ENCODE results near the gene FFAR3. TPM values are rescaled to one million over a fixed set of nuclear protein-coding genes. Genes with fewer than 3 reads are reported as not detected.
"Not testable (repeated sequence)": the region's sequence is repeated elsewhere in the genome, so short reads cannot be mapped to it uniquely, and the experiment has no call there.

Gene FFAR3
- total and polyA plus RNA-seq, 9 of the 15 experiments (the other 6 are each of a cell fraction or from before 2014, with no cell fraction given): not detected

- H3K9me3 ChIP-seq (replicated peaks; ENCODE audit: control insufficient read depth, insufficient read depth, low read depth, low read length): no peaks in the 10 kb centered on the region
- in situ Hi-C loops (cut with MboI): no loop called here
- no peak overlapping the region for H3K4me3 ChIP-seq
- no peak overlapping the region for H3K4me2 ChIP-seq (ENCODE audit: insufficient read depth, low read length)
- H3K9me1 ChIP-seq (ENCODE audit: control insufficient read depth, insufficient read depth, low read length): no peaks in the 10 kb centered on the region
- ATAC-seq (no peak), FAIRE-seq (no peak), DNase-seq (ENCODE audit: extremely low read depth in 1 of 4, low spot score in 3 of 4) (no peak)
- intact Hi-C loops (cut with micrococcal nuclease): no loop called here
- H4K20me1 ChIP-seq (replicated peaks; ENCODE audit: control insufficient read depth, insufficient read depth, low read length): no peaks in the 10 kb centered on the region
- POLR2A ChIA-PET: interaction anchor here (1.0 kb wide), 1 partner anchor 10 kb away, joined by 5 read pairs; no protein-coding TSS in a partner anchor
- H3K36me3 ChIP-seq (ENCODE audit: control insufficient read depth, insufficient read depth, low read length): no peaks in the 10 kb centered on the region
- BruUV-seq (replicated peaks): no TSS peak
- peaks cover 0 to 1% of the 10 kb centered on the region in 2 experiments; a peak in 3 of 5 replicates for H3K27me3 ChIP-seq (ENCODE audit: control insufficient read depth in 2 of 2, insufficient read depth in 2 of 2, low read length in 2 of 2)
- TF ChIP-seq HCFC1 (IDR thresholded peaks at IDR 0.05; ENCODE audit: low read depth, low read length): no peak
- no peak for TF ChIP-seq PHB2 (IDR thresholded peaks at IDR 0.05; ENCODE audit: low read depth)
- peak; percentile 92 for TF ChIP-seq ZNF512 (tag; IDR thresholded peaks at IDR 0.05)
- 28% methylated on average over 7 of the region's 7 CpGs for WGBS (ENCODE audit: insufficient coverage, low coverage, missing lambda C conversion rate)
- peaks cover 9% of the 10 kb centered on the region in 2 experiments; a peak in 2 of 5 replicates for H3K4me1 ChIP-seq (replicated peaks in 1 of 2; ENCODE audit: control insufficient read depth in 2 of 2, insufficient read depth in 2 of 2, low read length in 2 of 2)
- no peak overlapping the region for H3K27ac ChIP-seq (ENCODE audit: extremely low read depth, low read depth, low read length)
- H3K79me2 ChIP-seq (ENCODE audit: control insufficient read depth, insufficient read depth, low read length): no peaks in the 10 kb centered on the region
- CTCF ChIA-PET (ENCODE audit: low intra/inter-chr PET ratio): no interaction called here
- H2AFZ ChIP-seq (ENCODE audit: low read depth, low read length): no peak overlapping the region
- H3K9ac ChIP-seq (ENCODE audit: insufficient read depth in 1 of 2, low read depth in 2 of 2, low read length in 2 of 2): no peak overlapping the region
Measured at GRCh38 chr19:35400773-35401100, 42.5 kb downstream of the FFAR3 start.

- H3K27me3 ChIP-seq (ENCODE audit: control insufficient read depth in 2 of 2, insufficient read depth in 2 of 2, low read length in 2 of 2); H2AFZ ChIP-seq (ENCODE audit: low read depth, low read length); ATAC-seq; H3K9me1 ChIP-seq (ENCODE audit: control insufficient read depth, insufficient read depth, low read length); H3K9ac ChIP-seq (ENCODE audit: insufficient read depth in 1 of 2, low read depth in 2 of 2, low read length in 2 of 2); H3K4me2 ChIP-seq (ENCODE audit: insufficient read depth, low read length); H3K4me1 ChIP-seq (replicated peaks in 1 of 2; ENCODE audit: control insufficient read depth in 2 of 2, insufficient read depth in 2 of 2, low read length in 2 of 2); FAIRE-seq; BruUV-seq (replicated peaks); CTCF ChIA-PET (ENCODE audit: low intra/inter-chr PET ratio); H3K79me2 ChIP-seq (ENCODE audit: control insufficient read depth, insufficient read depth, low read length); DNase-seq (ENCODE audit: extremely low read depth in 1 of 4, low spot score in 3 of 4); intact Hi-C loops (cut with micrococcal nuclease); in situ Hi-C loops (cut with MboI); H3K4me3 ChIP-seq; H3K36me3 ChIP-seq (ENCODE audit: control insufficient read depth, insufficient read depth, low read length); H4K20me1 ChIP-seq (replicated peaks; ENCODE audit: control insufficient read depth, insufficient read depth, low read length); H3K27ac ChIP-seq (ENCODE audit: extremely low read depth, low read depth, low read length); H3K9me3 ChIP-seq (replicated peaks; ENCODE audit: control insufficient read depth, insufficient read depth, low read depth, low read length): not testable (repeated sequence)
- POLR2A ChIA-PET: interaction anchor here (0.8 to 3.3 kb wide), 4 partner anchors 11 to 128 kb away, joined by 3 to 9 read pairs (median 4); no protein-coding TSS in a partner anchor
- WGBS (ENCODE audit: insufficient coverage, low coverage, missing lambda C conversion rate): 9% methylated on average over 9 of the region's 9 CpGs
Measured at GRCh38 chr19:35401416-35401815, 43.2 kb downstream of the FFAR3 start.
